OCI-LY3 (cell line): ENCODE measurements around the gene DDX41.

Source experiments
- CTCF ChIP-seq: fragments of 200-600, 300-600 bp; sonication (generic); IDR thresholded peaks from 2 replicates; pipeline ENCODE4 v1.5.1; 2014; ENCODE audit warnings: antibody characterized with exemption, low read length, low read depth
- EZH2phosphoT487 ChIP-seq: fragments of 200-600 bp; shearing (Covaris generic); IDR thresholded peaks from 2 replicates; pipeline ENCODE4 v1.6.1; 2018; ENCODE audit warnings: antibody characterized with exemption, mixed run types, low read depth

- TF ChIP-seq CTCF (no peak), EZH2phosphoT487 (no peak)
Observed at GRCh38 chr5:177467436-177467835, 49.3 kb downstream of the DDX41 start.
